Right lobe of liver (tissue), 4 donors: ENCODE measurements around the gene HOXD8.

Source experiments
- CTCF ChIP-seq, 4 donors: fragments of 200-600 bp in 3 of 4; fragments of 450-650 bp in 1 of 4; IDR thresholded peaks; one replicate each; pipeline versions ENCODE4 v1.5.1 to v1.8.0; 2016 to 2022; ENCODE audit warnings: antibody characterized with exemption in 4 of 4, mild to moderate bottlenecking in 2 of 4
- POLR2A ChIP-seq: fragments of 450-650 bp; IDR thresholded peaks from one replicate; pipeline ENCODE4 v1.6.1; 2017; ENCODE audit warnings: antibody characterized with exemption, mild to moderate bottlenecking
- donor health status: DM: no; HTN: no; CAD: no.
- donor health status: DM: no; HTN: no; CAD: no.
- donor health status: DM: no; HTN: yes; CAD: no.

- TF ChIP-seq POLR2A (no peak), CTCF (IDR thresholded peaks at IDR 0.05) (no peak)
Observed at GRCh38 chr2:176101842-176102241, 27.7 kb upstream of the HOXD8 start.
